ENCODE data around the gene DUOX1. TPM values are rescaled to one million over a fixed set of nuclear protein-coding genes. Genes with fewer than 3 reads are reported as not detected.

Gene DUOX1
- total and polyA plus RNA-seq, 2 donors (not counting 3 experiments of a cell fraction or from before 2014, with no cell fraction given): not detected

DNA sequence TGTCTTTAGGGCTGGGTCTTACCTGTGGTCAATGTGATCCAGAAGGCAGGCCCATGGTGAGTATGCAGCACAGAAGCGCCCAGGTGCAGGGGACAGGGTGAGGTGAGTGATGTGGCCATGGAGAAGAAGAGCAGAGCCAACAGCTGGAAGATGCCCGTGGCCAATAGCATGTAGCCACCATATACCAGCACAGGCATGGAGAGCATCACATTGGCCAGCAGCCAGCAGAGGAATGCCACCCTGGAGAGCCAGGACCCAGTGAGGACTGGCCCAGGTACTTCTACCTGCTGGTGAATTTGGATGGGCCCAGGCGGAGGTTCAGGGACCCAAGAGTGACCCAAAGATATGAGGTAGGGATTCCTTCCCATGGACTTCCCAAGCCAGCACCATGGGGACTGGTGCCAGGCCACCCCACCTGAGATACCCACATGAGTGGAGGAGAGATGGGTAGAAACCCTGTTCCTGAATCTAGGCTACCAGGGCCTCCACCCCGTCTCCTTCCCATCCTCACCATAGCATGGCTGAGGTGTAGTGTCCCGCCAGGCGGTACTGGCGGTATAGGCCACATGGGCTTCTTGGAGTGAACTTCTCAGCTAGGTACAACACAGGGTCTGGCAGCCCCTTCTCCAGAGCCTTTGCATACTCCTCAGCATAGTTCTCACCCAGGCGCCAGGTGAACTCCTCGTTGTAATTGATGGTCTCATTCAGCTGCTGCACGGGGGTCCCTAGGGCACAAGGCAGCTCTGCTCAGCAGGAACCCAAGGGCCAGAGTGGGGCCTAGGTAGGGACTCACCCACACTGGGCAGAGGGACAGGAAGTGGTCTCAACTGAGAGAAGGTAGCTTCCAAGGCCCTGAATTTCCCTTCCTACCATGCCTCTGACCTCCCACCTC is 9.5 kb upstream of the DUOX1 start:
- dilution Hi-C loops (cut with MboI; ENCODE audit: extremely low pct_ligation_motif_present, low sequenced_read_pairs): no loop called here
- Histone ChIP-seq H2AFZ (ENCODE audit: low read depth, low read length) (no peak overlapping the region), H3K9me3 (replicated peaks; ENCODE audit: control insufficient read depth, insufficient read depth, low read length) (no peaks in the 10 kb centered on the region), H3K4me1 (ENCODE audit: control insufficient read depth, extremely low read depth, insufficient read depth, low read length) (peaks cover 10% of the 10 kb centered on the region), H4K20me1 (replicated peaks; ENCODE audit: control insufficient read depth, extremely low read depth, insufficient read depth, low read length) (no peaks in the 10 kb centered on the region), H3K4me2 (ENCODE audit: insufficient read depth, low read length) (no peak overlapping the region), H3K27ac (ENCODE audit: insufficient read depth, low read depth, low read length) (no peak overlapping the region), H3K79me2 (ENCODE audit: control insufficient read depth, insufficient read depth, low read length) (no peaks in the 10 kb centered on the region), H3K4me3 (replicated peaks in 1 of 3; ENCODE audit: insufficient read depth in 1 of 3, low read depth in 1 of 3, low read length in 3 of 3) (no peak overlapping the region), H3K27me3 (ENCODE audit: control insufficient read depth in 2 of 2, insufficient read depth in 2 of 2, low read length in 2 of 2) (peaks cover 32 to 45% of the 10 kb centered on the region in 2 experiments), H3K36me3 (ENCODE audit: control insufficient read depth in 2 of 2, extremely low read depth in 1 of 2, insufficient read depth in 2 of 2, low read length in 2 of 2) (no peaks in the 10 kb centered on the region), H3K9ac (replicated peaks; ENCODE audit: extremely low read depth, insufficient read depth, low read length) (no peak overlapping the region), H3K9me1 (replicated peaks; ENCODE audit: control insufficient read depth, extremely low read depth, insufficient read depth, low read length) (no peaks in the 10 kb centered on the region)
- no peak for FAIRE-seq
- intact Hi-C loops (cut with micrococcal nuclease): no loop called here
- ChIA-PET CTCF (no interaction called here), POLR2A (no interaction called here)
- no TSS peak for BruUV-seq (replicated peaks)
- DNase-seq (ENCODE audit: low read depth, low spot score): no peak
- TF ChIP-seq JUN (IDR thresholded peaks at IDR 0.05; ENCODE audit: borderline replicate concordance, insufficient read depth, insufficient read length, low read depth) (no peak), POLR2A (IDR thresholded peaks at IDR 0.05; ENCODE audit: low read depth, low read length) (no peak), GATA2 (IDR thresholded peaks at IDR 0.05; ENCODE audit: insufficient read depth, insufficient read length, low read depth, low read length) (no peak), FOS (IDR thresholded peaks at IDR 0.05; ENCODE audit: borderline replicate concordance, insufficient read depth, low read length) (no peak), EZH2 (IDR thresholded peaks at IDR 0.05; ENCODE audit: borderline replicate concordance, low read depth, low read length, severe bottlenecking) (no peak), POLR2AphosphoS5 (IDR thresholded peaks at IDR 0.05; ENCODE audit: insufficient read depth, low read depth, low read length) (no peak), MYC (IDR thresholded peaks at IDR 0.05; ENCODE audit: low read depth, low read length) (no peak)
- TF ChIP-seq, protein P1, sequence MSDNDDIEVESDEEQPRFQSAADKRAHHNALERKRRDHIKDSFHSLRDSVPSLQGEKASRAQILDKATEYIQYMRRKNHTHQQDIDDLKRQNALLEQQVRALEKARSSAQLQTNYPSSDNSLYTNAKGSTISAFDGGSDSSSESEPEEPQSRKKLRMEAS (IDR thresholded peaks at IDR 0.05; ENCODE audit: insufficient read depth, insufficient read length): no peak
- TF ChIP-seq, protein P2, sequence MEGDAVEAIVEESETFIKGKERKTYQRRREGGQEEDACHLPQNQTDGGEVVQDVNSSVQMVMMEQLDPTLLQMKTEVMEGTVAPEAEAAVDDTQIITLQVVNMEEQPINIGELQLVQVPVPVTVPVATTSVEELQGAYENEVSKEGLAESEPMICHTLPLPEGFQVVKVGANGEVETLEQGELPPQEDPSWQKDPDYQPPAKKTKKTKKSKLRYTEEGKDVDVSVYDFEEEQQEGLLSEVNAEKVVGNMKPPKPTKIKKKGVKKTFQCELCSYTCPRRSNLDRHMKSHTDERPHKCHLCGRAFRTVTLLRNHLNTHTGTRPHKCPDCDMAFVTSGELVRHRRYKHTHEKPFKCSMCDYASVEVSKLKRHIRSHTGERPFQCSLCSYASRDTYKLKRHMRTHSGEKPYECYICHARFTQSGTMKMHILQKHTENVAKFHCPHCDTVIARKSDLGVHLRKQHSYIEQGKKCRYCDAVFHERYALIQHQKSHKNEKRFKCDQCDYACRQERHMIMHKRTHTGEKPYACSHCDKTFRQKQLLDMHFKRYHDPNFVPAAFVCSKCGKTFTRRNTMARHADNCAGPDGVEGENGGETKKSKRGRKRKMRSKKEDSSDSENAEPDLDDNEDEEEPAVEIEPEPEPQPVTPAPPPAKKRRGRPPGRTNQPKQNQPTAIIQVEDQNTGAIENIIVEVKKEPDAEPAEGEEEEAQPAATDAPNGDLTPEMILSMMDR (IDR thresholded peaks at IDR 0.05; ENCODE audit: extremely low read depth in 1 of 2, insufficient read depth in 1 of 2, low read depth in 1 of 2, low read length in 2 of 2): no peak
